Fibroblast of skin of left biceps (primary cell): ENCODE results near the gene SFMBT1.
"Not testable (repeated sequence)": the region's sequence is repeated elsewhere in the genome, so short reads cannot be mapped to it uniquely, and the experiment has no call there.

ENCODE experiments used
- DNase-seq, 2 experiments: peaks; one replicate each; pipeline ENCODE4 v3.0.0-alpha.2; 2013; ENCODE audit warnings: low read depth in 2 of 2

SFMBT1 gene

DNA sequence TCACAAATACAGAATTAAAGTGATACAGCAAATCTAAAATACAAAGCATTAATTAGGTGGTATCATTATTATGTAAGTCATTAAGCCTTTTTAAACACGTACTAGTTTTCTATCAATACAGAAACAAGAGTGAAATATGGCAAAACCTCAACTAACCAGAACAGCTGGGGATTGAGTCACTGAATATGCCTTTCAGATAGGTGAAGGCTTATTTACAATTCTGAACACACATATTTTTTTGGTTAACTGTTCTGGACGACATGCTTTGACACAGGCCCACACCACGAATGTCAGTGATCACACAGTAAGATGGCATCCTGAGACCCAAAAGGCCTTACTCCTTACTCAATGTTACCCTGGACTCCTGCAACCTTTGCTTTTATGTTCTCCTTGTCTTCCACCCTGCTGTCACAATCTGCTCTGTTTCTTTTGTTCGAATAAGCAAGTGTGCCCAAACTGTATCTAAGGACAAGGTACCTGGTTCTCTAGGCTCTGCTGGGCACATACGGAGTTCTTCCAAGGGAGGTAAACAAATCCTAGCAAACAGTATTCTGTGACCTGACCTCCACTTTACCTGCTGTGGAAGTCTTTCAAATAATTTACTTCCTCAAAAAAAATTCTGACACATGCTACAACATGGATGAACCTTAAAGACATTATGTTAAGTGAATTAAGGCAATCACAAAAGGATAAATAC lies 7.0 kb downstream of the SFMBT1 start:
- no peak for DNase-seq

- DNase-seq, result no peak
These were observed 9.9 kb downstream of the SFMBT1 start for GRCh38 chr3:53035825-53036619.

DNA sequence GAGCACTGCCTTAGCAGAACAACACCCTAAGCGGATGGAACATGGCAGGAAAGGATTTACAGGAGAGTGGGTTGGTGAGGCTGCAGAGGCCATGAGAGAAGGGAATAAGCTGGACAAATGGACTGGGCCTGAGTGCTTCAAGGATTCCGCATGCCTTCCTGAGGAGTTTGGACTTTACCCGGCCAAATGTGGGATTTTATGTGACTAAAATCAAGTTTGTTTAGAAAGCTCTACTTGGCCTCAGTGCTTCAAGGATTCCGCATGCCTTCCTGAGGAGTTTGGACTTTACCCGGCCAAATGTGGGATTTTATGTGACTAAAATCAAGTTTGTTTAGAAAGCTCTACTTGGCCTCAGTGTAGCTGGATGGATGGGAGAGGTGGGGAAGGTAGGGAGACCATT lies 10.9 kb downstream of the SFMBT1 start:
- not testable (repeated sequence) for DNase-seq

DNA sequence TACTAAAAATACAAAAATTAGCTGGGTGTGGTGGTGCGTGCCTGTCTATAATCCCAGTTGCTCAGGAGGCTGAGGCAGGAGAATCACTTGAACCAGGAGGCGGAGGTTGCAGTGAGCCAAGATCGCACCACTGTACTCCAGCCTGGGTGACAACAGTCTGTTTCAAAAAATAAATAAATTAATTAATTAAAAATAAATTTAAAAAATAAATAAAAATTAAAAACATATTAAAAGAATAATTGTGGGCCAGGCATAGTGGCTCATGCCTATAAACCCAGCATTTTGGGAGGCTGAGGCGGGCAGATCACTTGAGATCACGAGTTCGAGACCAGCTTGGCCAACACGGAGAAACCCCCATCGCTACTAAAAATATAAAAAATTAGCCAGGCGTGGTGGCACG lies 11.5 kb downstream of the SFMBT1 start:
- not testable (repeated sequence) for DNase-seq

DNA sequence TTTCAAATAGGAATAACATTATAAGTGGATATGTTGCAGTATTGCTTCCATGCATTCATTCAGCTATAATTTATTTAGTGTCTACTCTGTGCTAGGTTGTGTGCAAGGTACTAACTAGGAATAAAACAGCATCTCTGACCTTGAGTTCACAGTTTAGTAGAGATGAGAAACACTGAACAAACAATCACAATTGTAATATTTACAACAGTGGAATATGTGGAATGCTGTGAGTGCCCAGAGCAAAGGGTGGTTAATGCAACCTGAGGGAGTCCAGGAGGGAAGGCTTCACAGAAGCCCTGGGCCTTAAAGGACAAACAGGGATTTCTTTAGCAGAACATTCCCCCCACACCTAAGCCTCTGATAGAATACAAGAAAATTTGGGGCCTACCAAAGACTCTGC lies 13.3 kb downstream of the SFMBT1 start:
- DNase-seq, result no peak

DNA sequence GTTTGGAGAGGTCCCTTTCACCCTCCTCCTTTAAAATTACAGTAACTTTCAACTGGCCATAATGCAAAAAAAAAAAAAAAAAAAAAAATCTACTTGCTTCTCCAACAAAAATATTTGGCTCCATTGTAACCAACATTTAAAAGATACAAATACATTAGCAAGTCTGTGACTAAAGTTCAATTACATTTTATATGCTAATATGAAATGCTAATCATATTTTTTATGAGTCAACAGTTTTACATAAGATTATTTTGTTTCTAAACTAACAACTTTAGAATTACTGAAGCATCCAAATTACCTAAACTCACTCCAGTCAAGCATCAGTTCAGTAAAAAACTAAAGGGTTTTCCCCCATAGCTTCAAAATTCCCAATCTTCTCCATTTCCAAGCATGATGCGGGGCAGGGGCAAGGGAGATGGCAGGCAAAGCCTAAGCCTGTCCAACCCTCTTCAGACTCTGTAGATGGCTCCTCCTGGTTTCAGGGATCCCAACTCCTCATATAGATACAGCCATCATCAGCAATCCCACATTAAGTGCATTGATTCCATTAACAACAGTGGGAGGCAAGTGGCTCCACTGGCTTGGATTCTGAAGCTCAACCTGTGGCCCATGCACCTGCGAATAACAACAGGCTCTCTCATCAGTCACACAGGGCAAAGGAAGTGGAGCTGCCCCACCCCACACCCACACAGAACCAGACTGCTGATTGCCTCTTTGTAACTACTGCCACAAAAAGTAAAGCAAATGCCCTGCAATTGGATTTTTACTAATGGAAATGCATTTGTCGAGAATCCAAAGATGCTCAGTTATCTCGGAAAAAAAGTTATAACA lies 15.0 kb downstream of the SFMBT1 start:
- DNase-seq, result no peak

- DNase-seq, result no peak
These were observed 17.2 kb downstream of the SFMBT1 start for GRCh38 chr3:53028641-53029040.

- no peak for DNase-seq
These were observed 18.5 kb downstream of the SFMBT1 start for GRCh38 chr3:53027254-53027844.

- no peak for DNase-seq
These were observed 19.3 kb downstream of the SFMBT1 start for GRCh38 chr3:53026382-53027162.

- no peak for DNase-seq
These were observed 21.6 kb downstream of the SFMBT1 start for GRCh38 chr3:53024315-53024714.

GRCh38 chr3:53023072-53023823 lies 22.6 kb downstream of the SFMBT1 start:
- DNase-seq, result no peak

DNA sequence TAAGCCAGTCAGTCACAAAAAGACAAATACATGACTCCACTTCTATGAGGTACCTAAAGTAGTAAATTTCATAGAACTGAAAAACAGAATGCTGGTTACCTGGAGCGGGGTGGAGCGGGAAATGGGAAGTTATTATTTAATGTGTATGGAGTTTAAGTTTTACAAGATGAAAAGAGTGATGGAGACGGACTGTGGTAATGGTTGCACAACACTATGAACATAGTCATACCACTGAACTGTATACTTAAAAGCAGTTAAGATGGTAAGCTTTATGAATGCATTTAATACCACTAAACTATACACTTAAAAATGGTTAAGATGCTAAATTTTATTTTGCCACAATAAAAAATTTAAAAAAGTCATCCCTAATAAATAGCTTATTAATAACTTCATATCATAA lies 23.2 kb downstream of the SFMBT1 start:
- no peak for DNase-seq

GRCh38 chr3:53016236-53016635 lies 29.6 kb downstream of the SFMBT1 start:
- DNase-seq, result no peak

DNA sequence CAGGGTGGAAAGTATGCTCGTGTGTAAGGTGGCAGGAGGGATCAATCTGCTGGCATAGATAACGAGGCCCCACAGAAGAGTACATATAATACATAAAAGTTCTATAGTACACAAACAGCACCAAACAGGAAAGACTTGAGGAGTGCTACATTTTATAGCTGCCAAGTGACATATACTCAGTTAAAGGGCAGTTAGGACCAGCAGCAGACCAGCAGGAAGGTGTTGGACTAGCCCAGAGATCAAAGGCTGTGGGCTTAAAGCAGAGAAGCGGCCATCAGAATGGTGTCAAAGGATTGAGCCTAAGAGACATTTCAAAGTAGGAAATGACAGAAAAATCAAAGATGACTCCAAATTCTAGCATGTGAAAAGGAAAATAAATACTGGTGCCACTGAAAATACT lies 34.5 kb downstream of the SFMBT1 start:
- no peak for DNase-seq

- no peak for DNase-seq
These were observed 35.9 kb downstream of the SFMBT1 start for GRCh38 chr3:53009826-53010539.

- no peak for DNase-seq
These were observed 36.9 kb downstream of the SFMBT1 start for GRCh38 chr3:53008932-53009331.

DNA sequence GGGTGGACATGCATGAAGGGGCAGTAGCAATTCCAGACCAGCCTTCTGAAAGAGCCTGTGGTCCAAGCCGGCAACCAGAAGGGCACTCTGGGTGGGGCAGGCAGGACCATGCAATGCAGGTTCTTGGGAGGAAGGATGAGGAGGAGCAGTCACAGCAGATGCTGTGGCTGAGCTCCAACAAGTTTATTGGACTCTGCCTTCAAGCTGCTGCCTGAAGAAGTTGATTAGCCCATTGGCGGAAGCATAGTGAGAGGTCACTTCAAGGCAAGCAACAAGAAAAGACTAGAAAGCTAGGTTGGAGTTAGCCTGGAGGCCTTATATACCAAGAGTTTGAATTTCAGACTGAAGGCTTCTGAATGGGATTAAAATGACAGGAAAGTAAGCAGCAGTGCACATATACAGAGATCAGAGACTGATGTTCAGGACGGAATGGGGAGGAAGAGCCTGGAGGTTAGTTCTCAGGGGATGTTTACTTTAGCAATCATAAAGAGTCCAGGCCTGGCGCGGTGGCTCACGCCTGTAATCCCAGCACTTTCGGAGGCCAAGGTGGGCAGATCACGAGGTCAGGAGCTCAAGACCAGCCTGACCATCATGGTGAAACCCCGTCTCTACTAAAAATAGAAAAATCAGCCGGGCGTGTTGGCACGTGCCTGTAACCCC lies 39.9 kb downstream of the SFMBT1 start:
- no peak for DNase-seq

DNA sequence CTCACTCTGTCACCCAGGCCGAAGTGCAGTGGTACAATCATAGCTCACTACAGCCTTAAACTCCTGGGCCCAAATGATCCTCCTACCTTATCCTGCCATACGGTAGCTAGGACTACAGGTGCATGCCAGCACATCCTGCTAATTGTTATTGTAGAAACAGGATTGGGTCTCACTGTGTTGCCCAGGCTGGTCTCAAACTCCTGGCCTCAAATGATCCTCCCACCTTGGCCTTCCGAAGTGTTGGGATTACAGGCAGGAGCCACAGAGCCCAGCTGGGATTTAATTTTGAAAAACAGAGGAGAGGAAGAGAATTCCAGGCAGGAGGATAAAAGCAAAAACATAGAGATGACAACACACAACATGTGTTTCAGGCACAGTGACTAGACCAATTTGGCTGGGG lies 40.5 kb downstream of the SFMBT1 start:
- DNase-seq, result no peak

DNA sequence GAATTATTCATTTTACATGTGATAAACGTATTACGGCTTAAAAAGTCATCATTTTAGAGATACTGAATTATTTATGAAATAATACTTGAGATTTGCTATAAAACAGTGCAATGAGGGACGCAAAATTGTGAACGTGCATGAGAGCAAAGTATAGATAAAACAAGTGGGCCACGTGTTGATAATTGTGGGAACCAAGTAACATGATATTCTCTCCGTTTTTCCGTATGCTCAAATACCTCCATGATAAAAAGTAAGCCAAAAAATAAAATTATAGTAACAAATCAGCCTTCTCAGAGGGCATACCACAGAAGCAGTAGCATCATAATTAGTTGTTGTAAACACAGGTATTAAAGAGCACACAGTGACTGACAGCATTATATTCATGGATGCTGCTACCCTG lies 42.6 kb downstream of the SFMBT1 start:
- DNase-seq, result no peak
